Iris pigment epithelial cell (primary cell): Measurements from ENCODE around the gene PRODH2.
"Not testable (repeated sequence)": the region's sequence is repeated elsewhere in the genome, so short reads cannot be mapped to it uniquely, and the experiment has no call there.

ENCODE experiments used
- DNase-seq: peaks from one replicate; pipeline ENCODE4 v3.0.0-alpha.2; 2011; ENCODE audit warnings: low read depth

Gene PRODH2

DNA sequence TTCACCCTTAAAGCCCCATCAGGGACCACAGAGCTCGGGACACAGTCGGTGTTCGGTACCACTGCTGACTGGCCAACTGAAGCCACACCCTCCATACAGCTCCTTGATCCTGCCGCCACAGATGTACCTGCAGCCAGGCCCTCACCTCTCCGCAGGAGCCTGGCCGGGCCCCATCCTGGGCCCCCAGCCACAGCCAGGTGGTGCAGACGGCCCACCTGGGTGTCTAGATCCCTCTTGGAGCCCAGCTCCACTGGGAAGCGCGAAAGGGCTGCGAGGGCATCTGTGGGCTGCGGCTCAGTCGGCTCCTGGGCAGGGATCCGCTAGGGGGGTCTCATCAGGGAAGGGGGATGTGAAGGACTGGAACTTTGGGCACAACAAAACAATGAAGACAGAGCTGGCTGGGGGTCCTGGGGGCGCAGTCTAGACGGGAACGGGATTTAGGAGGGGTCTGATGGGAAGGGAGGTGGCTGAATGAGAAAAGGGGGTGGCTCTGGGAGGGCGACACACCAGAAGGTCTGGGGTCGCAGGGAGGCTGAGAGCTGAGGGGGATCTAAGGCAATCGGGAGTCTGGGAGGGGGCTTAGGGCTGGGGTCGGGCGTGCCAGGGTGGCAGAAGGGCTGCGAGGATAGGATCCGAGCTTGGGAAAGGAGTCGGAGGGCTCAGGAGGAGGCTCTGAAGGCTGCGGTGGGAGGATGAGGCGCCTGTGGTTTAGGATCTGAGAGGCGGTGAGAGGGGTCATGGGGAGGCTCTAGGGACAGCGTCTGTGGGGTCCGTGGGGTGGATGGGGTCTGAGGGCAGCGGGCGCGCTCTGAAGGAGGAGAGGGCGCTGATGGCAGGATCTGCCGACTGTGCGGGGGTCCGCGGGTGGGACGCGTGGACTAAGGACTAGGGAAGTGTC, 15.8 kb downstream of the PRODH2 start:
- no peak for DNase-seq

DNA sequence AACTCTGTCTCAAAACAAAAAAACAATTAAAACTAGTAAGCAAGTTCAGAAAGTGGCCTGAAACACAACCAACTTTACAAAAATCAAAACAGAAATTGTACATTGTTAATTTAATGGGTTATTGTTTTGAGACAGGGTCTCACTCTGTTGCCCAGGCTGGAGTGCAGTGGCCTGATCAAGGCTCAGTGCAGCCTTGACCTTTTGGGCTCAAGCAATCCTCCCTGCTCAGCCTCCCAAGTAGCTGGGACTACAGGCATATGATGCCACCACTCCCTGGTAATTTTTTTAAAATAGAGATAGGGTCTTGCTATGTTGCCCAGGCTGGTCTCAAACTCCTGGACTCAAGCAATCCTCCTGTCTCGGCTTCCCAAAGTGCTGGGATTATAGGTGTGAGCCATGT, 17.1 kb downstream of the PRODH2 start:
- DNase-seq = not testable (repeated sequence)

DNA sequence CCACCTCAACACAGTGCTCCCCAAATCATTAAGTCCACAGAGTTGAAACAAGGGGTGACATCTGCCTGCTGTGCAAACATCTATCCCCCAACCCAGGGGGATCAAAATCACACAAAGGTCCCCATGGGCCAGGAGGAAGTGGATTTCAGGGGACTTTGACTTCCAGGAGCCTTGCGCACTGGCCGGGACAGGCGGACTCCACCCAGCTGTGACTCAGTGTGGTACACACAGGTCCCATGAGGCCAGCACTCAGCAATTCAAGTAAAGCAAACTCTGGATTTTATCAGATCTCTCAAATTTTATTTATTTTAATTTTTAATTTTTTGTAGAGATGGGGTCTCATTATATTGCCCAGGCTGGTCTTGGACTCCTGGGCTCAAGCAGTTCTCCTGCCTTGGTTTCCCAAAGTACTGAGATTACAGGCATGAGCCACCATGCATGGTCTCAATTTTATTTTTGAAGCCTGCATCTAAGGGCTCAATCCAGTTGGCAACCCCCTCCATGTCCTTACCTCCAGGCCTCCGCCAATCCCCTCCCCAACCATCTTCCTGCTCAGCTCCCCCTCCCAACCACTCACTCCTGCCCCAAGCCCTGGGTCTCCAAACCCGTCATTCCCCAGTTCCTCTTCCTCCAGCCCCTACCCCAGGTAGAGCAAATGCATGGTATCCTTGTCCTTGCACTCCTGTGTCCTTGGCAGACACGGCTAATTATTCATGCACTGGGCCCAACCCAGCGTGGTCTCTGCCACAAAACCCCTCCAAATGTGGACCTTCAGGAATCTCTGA, 19.1 kb downstream of the PRODH2 start:
- DNase-seq = no peak

DNA sequence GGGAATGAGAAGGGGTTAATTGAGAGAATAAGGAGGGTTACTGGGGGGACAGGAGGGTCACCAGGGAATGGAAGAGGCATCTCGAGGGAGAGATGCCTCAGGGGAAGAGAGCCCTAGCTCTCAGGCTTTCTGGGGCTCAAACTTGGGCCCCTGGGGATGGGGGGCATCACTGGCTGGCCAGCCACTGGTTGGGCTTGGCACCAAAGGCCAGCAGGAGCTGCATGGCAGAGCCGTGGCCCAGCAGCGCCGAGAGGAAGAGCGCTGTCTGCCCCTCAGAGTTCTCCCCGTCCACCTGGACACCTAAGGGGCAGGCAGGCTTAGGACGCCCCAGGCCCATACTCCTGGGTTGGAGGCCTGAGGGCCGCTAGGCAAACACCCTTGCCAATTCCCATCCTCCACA, 19.8 kb downstream of the PRODH2 start:
- DNase-seq = no peak

DNA sequence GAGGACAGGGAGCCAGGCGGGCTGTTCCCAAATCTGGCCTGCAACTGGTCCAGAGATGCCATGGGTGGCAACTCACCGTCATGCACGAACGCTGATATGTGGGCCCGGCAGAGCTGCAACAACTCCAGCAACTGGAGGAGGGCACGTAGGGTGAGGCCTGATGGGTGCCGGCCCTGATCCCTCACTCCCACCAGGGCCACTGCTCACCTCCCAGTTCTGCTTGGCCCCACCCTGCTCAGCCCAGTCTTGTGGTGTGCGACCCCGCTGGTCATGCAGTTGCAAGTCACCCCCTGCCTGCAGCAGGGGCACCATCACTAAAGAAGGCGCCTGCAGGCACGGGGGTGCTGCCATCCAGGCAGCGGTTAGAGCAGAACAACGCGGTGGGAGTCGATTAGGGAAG, 20.3 kb downstream of the PRODH2 start:
- DNase-seq = no peak

DNA sequence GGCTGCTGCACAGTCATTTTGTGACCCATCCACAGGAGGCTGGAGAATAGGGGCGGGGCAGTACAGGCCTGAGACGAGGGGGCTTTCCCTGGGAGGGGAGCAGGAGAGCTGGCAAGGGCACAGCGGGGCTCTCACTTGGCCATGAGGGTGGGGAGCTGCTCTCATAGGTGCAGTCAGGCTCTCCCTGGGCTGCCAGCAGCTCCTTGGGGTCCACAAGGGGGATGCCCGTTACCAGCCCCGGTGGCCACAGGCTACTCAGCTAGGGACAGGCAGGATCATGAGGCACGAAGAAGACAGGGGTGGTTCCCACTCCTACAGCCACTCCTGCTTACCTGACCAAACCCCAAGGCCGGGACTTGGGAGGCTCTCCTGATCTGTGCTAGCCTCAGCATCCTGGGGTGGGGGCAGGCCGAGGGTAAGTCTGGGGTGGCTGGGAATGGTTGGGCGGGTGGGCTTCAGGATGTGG, 20.8 kb downstream of the PRODH2 start:
- DNase-seq = no peak

DNA sequence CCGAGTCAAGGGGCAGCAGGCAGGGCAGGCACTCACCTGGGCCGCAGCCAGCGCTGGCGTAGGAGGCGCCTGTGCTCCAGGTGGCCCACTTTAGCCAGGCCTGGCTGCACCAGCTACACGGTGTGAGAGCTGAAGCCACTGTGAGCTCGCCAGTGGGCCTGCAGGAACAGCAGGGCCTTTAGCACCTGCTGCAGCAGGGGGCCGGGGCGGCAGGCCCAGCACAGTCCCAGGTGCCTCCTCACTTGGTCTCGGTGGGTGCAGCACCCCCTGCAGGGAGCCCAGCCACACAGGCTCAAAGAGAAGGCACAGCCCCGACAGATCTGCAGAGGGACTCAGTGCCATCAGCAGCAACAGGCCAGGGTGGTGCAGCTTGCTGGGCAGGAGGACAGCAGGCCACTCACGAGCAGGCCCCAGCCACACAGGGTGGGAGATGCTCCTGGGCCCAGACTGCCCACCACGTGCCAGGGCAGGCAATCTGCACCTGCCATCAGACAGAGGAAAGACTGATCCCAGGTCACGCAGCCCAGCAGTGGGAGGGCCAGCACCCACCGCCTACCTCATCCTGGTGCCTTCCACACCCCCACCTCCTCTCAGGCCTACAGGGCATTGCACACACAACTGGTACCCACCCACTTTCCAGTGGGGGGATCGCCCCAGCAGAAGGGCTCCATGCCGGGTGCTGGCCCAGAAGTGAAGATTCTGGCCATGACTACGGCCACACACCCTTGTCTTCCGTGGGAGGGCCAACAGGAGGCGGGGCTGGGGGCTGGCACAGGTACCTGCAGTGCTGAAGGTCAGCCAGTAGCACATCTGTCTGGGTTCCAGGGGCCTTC, 21.4 kb downstream of the PRODH2 start:
- no peak for DNase-seq

DNA sequence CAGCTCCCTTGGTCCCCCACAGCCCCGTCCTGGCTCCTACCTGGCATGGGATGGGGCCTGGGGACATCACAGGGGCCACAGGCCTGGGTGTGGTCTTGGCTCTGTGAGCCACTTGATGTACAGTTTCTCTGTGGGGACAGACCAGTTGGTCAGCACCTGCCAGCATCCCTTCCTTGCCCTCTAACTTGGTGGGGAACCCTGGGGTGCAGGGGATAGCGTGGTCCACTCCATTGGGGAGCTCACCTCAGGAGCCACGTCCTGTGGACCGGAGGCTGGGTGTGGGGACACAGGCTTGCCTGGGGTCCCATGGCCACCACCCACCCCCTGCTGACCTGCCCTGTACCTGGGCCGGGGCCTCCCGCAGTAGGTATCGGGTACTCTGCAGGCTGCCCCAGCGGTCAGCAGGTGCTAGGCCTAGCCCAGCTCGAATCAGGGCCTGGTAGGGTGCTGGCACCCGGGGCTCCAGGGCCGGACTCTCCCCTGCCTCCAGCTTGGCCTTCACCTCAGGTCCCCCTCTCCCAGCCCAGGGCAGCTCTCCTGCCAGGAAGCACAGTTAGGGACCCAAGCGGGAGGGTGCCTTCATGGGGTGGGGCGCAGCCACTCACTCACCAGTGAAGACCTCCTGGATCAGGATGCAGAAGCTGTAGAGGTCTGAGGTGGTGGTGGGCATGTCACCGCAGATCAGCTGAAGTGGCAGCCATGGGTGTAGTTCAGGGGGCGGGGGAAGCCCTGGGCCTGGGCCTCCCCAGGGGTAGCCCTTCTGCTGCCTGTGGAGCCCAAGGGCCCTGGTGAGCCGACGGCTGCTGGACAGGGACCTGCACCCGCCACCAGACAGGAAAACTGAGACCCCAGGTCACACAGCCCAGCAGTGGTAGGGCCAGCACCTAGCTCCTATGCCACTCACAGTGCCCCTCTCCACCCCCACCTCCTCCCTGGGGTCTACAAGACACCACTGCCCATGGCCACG, 22.4 kb downstream of the PRODH2 start:
- no peak for DNase-seq

DNA sequence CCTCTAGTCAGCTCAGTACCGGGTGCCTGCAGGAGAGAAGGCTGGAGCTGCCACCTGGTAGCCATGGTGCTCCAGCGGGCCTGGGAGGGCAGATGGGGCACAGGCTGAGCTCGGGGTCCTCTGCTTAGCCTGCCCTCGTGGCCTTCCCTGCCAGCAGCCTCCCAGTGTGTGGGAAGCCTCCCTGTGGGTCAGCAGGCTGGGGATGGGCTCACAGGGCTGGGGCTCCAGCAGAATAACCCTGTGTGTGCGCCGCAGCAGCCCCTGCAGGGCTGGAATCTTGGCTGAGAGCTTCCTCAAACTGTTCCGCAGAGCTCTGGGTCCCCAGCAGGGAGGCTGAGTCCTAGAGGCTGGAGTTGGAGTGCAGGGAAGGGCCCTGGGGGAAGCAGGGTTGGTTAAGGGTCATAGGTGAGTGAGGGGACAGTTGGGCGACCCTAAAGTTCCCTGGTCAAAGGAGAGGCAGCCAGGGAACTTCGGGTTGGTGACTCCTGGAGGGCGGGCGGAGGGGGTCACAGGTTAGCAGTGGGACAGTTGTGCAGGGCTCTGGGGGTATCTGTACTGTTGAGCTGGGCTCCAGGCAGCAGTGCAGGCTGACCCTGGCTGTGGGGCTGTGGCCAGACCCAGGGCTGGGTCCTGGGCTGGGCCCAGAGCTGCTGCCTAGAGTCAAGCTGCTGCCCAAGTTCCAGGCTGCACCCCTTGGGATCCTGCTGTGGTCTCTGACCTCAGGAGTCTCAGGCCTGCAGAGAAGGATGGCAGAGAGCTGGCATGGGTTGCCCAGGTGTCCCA, 23.3 kb downstream of the PRODH2 start:
- no peak for DNase-seq

DNA sequence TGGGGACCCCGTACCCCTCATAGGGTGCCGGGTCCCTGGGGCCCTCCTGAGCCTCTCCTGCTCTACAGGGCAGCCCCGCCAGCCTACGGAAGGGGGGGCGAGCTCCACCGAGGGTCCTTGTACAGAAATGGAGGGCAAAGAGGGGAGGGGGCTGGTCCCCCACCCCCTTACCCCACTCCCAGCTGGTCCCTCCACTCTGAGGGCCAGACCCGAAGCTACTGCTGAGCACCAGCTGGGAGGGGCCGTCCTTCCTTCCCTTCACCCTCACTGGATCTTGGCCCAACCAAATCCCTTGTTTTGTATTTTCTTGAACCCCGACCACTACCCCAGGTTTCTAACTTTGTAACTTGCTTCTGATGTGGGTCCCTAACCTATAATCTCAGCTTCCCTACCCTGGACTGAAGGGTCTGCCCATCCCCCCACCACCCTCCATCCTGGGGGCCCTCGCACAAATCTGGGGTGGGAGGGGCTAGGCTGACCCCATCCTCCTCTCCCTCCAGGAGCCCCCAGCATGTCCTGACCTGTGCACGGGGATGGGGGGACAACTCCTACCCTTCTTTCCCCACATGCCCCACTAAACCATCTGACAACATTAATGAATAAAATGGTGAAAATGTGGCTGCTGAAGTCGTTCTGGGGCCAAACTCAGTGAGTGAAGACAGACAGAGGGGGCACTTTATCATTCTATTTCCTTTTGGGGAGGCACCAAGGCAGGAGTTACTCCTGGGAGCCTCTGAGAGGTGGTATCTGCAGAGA, 24.3 kb downstream of the PRODH2 start:
- no peak for DNase-seq

DNA sequence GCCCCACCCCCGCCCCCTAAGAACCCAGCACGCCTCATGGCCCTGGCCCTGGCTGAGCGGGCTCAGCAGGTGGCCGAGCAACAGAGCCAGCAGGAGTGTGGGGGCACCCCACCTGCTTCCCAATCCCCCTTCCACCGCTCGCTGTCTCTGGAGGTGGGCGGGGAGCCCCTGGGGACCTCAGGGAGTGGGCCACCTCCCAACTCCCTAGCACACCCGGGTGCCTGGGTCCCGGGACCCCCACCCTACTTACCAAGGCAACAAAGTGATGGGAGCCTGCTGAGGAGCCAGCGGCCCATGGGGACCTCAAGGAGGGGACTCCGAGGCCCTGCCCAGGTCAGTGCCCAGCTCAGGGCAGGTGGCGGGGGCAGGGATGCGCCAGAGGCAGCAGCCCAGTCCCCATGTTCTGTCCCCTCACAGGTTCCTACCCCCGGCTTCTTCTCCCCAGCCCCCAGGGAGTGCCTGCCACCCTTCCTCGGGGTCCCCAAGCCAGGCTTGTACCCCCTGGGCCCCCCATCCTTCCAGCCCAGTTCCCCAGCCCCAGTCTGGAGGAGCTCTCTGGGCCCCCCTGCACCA, 25.3 kb downstream of the PRODH2 start:
- no peak for DNase-seq

DNA sequence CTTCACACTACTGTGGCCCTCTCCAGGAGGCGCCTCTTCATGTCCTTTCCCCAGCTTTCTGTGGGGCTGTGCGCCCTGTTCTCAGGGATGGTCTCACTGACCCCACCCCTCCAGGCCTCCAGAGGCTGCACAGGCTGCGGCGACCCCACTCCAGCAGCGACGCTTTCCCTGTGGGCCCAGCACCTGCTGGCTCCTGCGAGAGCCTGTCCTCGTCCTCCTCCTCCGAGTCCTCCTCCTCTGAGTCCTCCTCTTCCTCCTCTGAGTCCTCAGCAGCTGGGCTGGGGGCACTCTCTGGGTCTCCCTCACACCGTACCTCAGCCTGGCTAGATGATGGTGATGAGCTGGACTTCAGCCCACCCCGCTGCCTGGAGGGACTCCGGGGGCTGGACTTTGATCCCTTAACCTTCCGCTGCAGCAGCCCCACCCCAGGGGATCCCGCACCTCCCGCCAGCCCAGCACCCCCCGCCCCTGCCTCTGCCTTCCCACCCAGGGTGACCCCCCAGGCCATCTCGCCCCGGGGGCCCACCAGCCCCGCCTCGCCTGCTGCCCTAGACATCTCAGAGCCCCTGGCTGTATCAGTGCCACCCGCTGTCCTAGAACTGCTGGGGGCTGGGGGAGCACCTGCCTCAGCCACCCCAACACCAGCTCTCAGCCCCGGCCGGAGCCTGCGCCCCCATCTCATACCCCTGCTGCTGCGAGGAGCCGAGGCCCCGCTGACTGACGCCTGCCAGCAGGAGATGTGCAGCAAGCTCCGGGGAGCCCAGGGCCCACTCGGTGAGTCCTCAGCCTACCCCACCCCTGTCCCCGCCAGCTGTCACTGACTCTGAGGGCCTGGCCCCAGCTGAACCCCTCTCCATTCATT, 26.1 kb downstream of the PRODH2 start:
- no peak for DNase-seq

DNA sequence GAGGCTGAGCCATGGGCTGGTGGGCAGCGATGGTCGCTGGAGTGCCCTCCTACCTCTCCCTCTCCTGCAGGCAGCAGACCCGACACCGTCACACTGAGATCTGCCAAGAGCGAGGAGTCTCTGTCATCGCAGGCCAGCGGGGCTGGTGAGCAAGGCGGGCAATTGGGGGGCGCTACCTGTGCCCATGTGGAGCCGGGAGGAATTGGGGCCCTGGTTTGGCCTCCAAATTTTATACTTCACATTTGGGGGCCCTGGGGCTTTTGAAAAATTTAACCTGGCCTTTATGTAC, 27.4 kb downstream of the PRODH2 start:
- no peak for DNase-seq

DNA sequence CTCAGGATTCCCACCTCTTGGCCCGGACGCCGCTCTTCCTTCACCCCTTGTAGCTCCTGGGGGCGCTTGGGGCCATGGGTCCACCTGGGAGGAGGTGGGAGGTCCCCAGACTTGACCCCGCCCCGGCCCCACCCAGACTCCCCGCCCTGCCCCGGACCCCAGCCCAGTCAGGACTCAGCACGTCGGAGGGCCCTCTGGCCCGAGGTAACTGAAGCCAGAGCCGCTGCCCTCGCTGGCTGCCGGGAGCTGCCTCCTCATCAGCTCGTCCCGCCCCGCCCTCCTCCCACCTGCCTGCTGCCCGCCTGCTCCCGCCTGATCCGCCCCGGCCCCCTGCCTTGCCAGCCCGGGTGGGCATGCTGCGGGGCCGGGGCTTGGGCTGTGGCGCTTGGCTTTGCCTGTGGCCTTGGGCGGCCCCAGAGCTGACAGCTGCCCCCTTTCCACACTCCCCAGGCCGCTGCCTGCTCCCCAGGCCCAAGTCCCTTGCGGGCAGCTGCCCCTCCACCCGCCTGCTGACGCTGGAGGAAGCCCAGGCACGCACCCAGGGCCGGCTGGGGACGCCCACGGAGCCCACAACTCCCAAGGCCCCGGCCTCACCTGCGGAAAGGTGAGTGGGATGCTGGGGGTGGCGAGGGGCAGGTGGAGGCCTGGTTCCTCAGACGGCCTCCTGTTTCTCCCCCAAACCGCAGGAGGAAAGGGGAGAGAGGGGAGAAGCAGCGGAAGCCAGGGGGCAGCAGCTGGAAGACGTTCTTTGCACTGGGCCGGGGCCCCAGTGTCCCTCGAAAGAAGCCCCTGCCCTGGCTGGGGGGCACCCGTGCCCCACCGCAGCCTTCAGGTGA, 27.9 kb downstream of the PRODH2 start:
- no peak for DNase-seq

DNA sequence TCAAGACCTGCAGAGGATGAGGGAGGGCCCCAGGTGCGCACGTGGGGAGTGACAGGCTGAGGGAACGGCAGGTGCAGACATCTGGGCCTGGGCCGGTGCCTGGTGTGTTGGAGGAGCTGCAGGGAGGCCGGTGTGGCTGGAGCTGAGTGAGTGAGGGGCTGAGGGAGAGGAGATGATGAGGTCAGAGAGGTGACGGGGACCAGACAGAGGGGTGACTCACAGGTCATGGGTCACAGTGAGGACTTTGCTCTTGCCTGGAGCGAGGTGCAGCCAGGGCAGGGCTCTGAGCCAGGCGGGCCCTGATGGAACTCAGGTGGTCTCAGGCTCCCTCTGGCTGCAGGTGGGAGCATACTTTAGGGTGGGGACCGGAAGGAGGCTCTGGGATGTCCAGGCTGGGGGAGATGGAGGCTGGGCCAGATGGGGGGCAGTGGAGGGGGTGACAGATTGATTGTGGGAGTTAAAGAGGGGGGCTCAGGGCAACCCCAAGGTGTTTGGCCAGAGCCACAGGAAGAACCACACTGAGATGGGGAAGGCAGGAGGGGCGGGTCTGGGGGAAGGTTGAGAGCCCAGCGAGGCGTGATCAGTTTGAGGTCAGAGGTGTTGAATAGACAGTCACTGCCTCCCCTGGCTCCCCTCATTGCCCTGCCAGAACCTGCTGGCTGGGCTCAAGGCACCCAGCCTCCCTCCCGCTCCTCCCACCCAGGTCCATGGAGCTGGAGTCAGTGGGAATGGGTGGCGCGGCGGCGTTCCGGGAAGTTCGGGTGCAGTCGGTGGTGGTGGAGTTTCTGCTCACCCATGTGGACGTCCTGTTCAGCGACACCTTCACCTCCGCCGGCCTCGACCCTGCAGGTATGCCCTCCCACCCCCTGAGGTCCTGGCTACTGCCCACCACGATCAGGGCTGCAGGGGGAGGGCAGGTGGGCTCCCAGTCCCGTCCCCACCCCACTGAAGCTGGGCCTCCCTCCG, 28.9 kb downstream of the PRODH2 start:
- no peak for DNase-seq

DNA sequence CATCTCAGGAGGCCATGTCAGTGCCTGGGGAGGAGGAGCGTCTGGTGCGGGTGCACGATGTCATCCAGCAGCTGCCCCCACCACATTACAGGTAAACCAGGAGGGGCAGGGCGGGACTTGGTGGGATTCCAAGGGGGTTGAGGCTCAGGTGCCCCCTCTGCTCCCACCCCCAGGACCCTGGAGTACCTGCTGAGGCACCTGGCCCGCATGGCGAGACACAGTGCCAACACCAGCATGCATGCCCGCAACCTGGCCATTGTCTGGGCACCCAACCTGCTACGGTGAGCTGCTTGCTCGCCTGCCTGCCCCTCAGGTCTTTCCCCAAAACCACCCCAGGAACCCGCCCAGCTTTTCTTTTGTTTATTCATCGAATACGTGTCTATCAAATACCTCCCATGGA, 30.1 kb downstream of the PRODH2 start:
- no peak for DNase-seq
